Endodermal cell (in vitro differentiated cells): ENCODE measurements around the gene OXGR1. TPM values are rescaled to one million over a fixed set of nuclear protein-coding genes. Genes with fewer than 3 reads are reported as not detected.

Experiments
- DNase-seq: peaks from one replicate; pipeline ENCODE4 v3.0.0-alpha.2; 2017
- H3K27ac ChIP-seq: 2 replicates; pipeline ENCODE4 v1.5.1; 2013; ENCODE audit warnings: mild to moderate bottlenecking, low read depth, low read length, moderate library complexity
- H3K27me3 ChIP-seq: 2 replicates; pipeline ENCODE4 v1.6.1; 2013; ENCODE audit warnings: mild to moderate bottlenecking, low read length, moderate library complexity; ENCODE audit not compliant: insufficient read depth, control insufficient read depth, poor library complexity, severe bottlenecking
- H3K36me3 ChIP-seq: 2 replicates; pipeline ENCODE4 v1.7.0; 2013; ENCODE audit warnings: mild to moderate bottlenecking, low read length, moderate library complexity; ENCODE audit not compliant: control insufficient read depth, insufficient read depth
- H3K4me1 ChIP-seq: one replicate; pipeline ENCODE4 v1.7.0; 2013; ENCODE audit warnings: low read length; ENCODE audit not compliant: control insufficient read depth, insufficient read depth
- H3K4me3 ChIP-seq: 2 replicates; pipeline ENCODE4 v1.5.1; 2013; ENCODE audit warnings: mild to moderate bottlenecking, low read length, moderate library complexity
- H3K9ac ChIP-seq: 2 replicates; pipeline ENCODE4 v1.6.1; 2013; ENCODE audit warnings: mild to moderate bottlenecking, low read length, moderate library complexity; ENCODE audit not compliant: poor library complexity, severe bottlenecking; ENCODE audit errors: extremely low read depth
- H3K9me3 ChIP-seq: 2 replicates; pipeline ENCODE4 v1.6.1; 2013; ENCODE audit warnings: mild to moderate bottlenecking, low read length, moderate library complexity; ENCODE audit not compliant: control insufficient read depth
- H3K27ac Mint-ChIP-seq: 2 replicates; pipeline ENCODE4 v1.8.0; 2020; ENCODE audit warnings: mixed read lengths
- H3K27me3 Mint-ChIP-seq: 2 replicates; pipeline ENCODE4 v1.8.0; 2021; ENCODE audit warnings: mild to moderate bottlenecking, mixed read lengths; ENCODE audit not compliant: insufficient read depth
- H3K36me3 Mint-ChIP-seq: 2 replicates; pipeline ENCODE4 v1.8.0; 2020; ENCODE audit warnings: low read depth, mixed read lengths
- H3K4me1 Mint-ChIP-seq: 2 replicates; pipeline ENCODE4 v1.8.0; 2020; ENCODE audit warnings: mixed read lengths
- H3K4me3 Mint-ChIP-seq: 2 replicates; pipeline ENCODE4 v1.8.0; 2020; ENCODE audit warnings: mild to moderate bottlenecking, moderate library complexity, mixed read lengths
- H3K9me3 Mint-ChIP-seq: 2 replicates; pipeline ENCODE4 v1.8.0; 2020; ENCODE audit warnings: mild to moderate bottlenecking, mixed read lengths
- CTCF ChIP-seq: fragments of 200-600 bp; sonication (generic); conservative IDR thresholded peaks from 2 replicates; pipeline ENCODE4 v1.5.0; 2021; ENCODE audit warnings: antibody characterized with exemption, mild to moderate bottlenecking
- WGBS, 2 experiments: methylation state at CpG; one replicate each; pipeline versions ENCODE4 v1.1.5 to v1.1.7; 2013; ENCODE audit warnings: missing lambda C conversion rate in 2 of 2, mixed read lengths in 1 of 2; ENCODE audit not compliant: insufficient coverage in 1 of 2, insufficient read length in 1 of 2; 5-methylcytosine and 5-hydroxymethylcytosine counted together
- total RNA-seq, 2 donors: library from RNA; stranded (reverse); fragmentation: NEBNext Ultra II Directional in 1 of 2; extraction: Animal tissue kit (Norgen Biotek cat#: 25700) in 1 of 2; gene quantifications; 2 replicates in 1 of 2; 3 replicates in 1 of 2; pipeline ENCODE4 v1.2.1, GENCODE V29; 2021

The OXGR1 gene
- total RNA-seq, 2 donors from 2014 or later: 1.4 to 1.6 TPM

GRCh38 chr13:96940961-96941360 is 53.3 kb downstream of the OXGR1 start:
- H3K4me1 ChIP-seq: peaks cover 2% of the 10 kb centered on the region
- no peak for DNase-seq
- H3K27ac ChIP-seq: no peak overlapping the region
- TF ChIP-seq CTCF: no peak
- Mint-ChIP-seq H3K9me3 (no peaks in the 10 kb centered on the region), H3K27ac (no peak overlapping the region), H3K27me3 (peaks cover 60% of the 10 kb centered on the region), H3K4me3 (no peak overlapping the region), H3K4me1 (peaks cover 20% of the 10 kb centered on the region), H3K36me3 (no peaks in the 10 kb centered on the region)
- peaks cover 92% of the 10 kb centered on the region for H3K27me3 ChIP-seq
- WGBS, 2 experiments: 97 to 100% methylated on average over 1 of the region's 1 CpG
- H3K9ac ChIP-seq: no peak overlapping the region
- H3K36me3 ChIP-seq: no peaks in the 10 kb centered on the region
- H3K9me3 ChIP-seq: peaks cover 10% of the 10 kb centered on the region
- H3K4me3 ChIP-seq: no peak overlapping the region

- peaks cover 48% of the 10 kb centered on the region for H3K27me3 Mint-ChIP-seq
- H3K27ac Mint-ChIP-seq: no peak overlapping the region
Measured at GRCh38 chr13:96935901-96936300, 58.4 kb downstream of the OXGR1 start.

More at GRCh38 chr13:96935901-96936300, 58.4 kb downstream of the OXGR1 start:
- peaks cover 100% of the 10 kb centered on the region for H3K27me3 ChIP-seq
- Mint-ChIP-seq H3K4me3 (no peak overlapping the region), H3K4me1 (peaks cover 21% of the 10 kb centered on the region), H3K36me3 (no peaks in the 10 kb centered on the region), H3K9me3 (no peaks in the 10 kb centered on the region)
- H3K36me3 ChIP-seq: no peaks in the 10 kb centered on the region
- peaks cover 10% of the 10 kb centered on the region for H3K9me3 ChIP-seq
- no peak for TF ChIP-seq CTCF
- peaks cover 7% of the 10 kb centered on the region for H3K4me1 ChIP-seq
- DNase-seq: no peak
- no peak overlapping the region for H3K27ac ChIP-seq
- H3K4me3 ChIP-seq: no peak overlapping the region
- no peak overlapping the region for H3K9ac ChIP-seq
- 51 to 60% methylated on average over 1 to 3 of the region's 3 CpGs for WGBS, 2 experiments

Other genes starting within 250 kb of the OXGR1 start
- gene MBNL2, start 227.9 kb upstream of the OXGR1 start, total RNA-seq: 1 to 10 TPM; 1.7 to 3.3 TPM